RWPE2 (cell line): ENCODE results near the gene LPIN2.
"Not testable (repeated sequence)": the region's sequence is repeated elsewhere in the genome, so short reads cannot be mapped to it uniquely, and the experiment has no call there.

Source experiments
- ATAC-seq: fragments of 200-7000 bp; cut with Tn5 transposase; 3 replicates; pipeline ENCODE4 v1.9.1; 2021; ENCODE audit warnings: low read depth
- DNase-seq: peaks from one replicate; pipeline ENCODE4 v3.0.0-alpha.2; 2020; ENCODE audit warnings: low spot score
- H3K27ac ChIP-seq: fragments of 450-650 bp; 2 replicates; pipeline ENCODE4 v1.5.1; 2017; ENCODE audit warnings: mild to moderate bottlenecking; ENCODE audit not compliant: poor library complexity, severe bottlenecking
- H3K27me3 ChIP-seq: fragments of 250-450 bp; sonication (Bioruptor Pico); 2 replicates; pipeline ENCODE4 v1.5.1; 2021; ENCODE audit warnings: mild to moderate bottlenecking, moderate library complexity; ENCODE audit not compliant: insufficient read depth, poor library complexity, severe bottlenecking
- H3K36me3 ChIP-seq: fragments of 250-450 bp; sonication (Bioruptor Pico); 2 replicates; pipeline ENCODE4 v1.5.1; 2020; ENCODE audit warnings: low read depth, mild to moderate bottlenecking, moderate library complexity
- H3K4me1 ChIP-seq: fragments of 250-450 bp; sonication (Bioruptor Pico); 2 replicates; pipeline ENCODE4 v1.5.1; 2021; ENCODE audit warnings: mild to moderate bottlenecking, moderate library complexity; ENCODE audit not compliant: insufficient read depth, poor library complexity, severe bottlenecking
- H3K4me3 ChIP-seq: fragments of 250-450 bp; sonication (Bioruptor Pico); 2 replicates; pipeline ENCODE4 v1.5.1; 2021; ENCODE audit warnings: mild to moderate bottlenecking, moderate library complexity; ENCODE audit not compliant: severe bottlenecking
- H3K9me3 ChIP-seq: fragments of 250-450 bp; sonication (Bioruptor Pico); 2 replicates; pipeline ENCODE4 v1.5.1; 2021; ENCODE audit warnings: mild to moderate bottlenecking, moderate library complexity; ENCODE audit not compliant: severe bottlenecking
- CTCF ChIP-seq: fragments of 450-650 bp; IDR thresholded peaks from one replicate; pipeline ENCODE4 v1.5.1; 2017; ENCODE audit warnings: mild to moderate bottlenecking, moderate library complexity; ENCODE audit not compliant: poor library complexity, severe bottlenecking

The LPIN2 gene

DNA sequence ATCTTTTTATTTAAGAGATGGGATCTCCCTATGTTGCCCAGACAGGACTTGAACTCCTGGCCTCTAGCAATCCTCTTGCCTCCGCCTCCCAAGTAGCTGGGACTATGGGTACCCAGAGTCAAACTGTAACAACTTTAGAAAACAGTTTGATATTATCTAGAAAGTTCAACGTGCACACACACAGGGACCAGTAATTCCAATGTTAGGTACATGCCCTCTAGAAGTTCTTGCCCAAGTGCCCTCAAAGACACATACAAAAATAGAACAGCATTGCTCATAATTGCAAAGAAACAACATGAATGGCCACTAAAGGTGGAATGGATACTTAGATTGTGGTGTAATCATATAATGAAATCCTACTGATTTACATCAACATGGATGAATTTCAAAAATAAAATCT, 12.6 kb upstream of the LPIN2 start:
- Histone ChIP-seq H3K4me1 (no peaks in the 10 kb centered on the region), H3K9me3 (no peaks in the 10 kb centered on the region), H3K27me3 (no peaks in the 10 kb centered on the region), H3K4me3 (no peak overlapping the region), H3K36me3 (no peaks in the 10 kb centered on the region), H3K27ac (no peak overlapping the region)
- TF ChIP-seq CTCF = no peak
- DNase-seq (no peak), ATAC-seq (no peak)

DNA sequence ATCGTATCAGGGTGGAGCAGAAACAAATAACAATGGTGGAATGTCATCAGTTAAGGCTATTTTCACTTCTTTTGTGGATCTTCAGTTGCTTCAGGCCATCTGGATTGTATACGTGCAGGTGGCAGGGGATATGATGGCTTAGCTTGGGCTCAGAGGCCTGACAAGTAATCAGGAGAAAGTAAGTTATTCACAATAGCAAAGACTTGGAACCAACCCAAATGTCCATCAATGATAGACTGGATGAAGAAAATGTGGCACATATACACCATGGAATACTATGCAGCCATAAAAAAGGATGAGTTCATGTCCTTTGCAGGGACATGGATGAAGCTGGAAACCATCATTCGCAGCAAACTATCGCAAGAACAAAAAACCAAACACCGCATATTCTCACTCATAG, 10.7 kb upstream of the LPIN2 start:
- ATAC-seq, DNase-seq, H3K9me3 ChIP-seq: not testable (repeated sequence)

DNA sequence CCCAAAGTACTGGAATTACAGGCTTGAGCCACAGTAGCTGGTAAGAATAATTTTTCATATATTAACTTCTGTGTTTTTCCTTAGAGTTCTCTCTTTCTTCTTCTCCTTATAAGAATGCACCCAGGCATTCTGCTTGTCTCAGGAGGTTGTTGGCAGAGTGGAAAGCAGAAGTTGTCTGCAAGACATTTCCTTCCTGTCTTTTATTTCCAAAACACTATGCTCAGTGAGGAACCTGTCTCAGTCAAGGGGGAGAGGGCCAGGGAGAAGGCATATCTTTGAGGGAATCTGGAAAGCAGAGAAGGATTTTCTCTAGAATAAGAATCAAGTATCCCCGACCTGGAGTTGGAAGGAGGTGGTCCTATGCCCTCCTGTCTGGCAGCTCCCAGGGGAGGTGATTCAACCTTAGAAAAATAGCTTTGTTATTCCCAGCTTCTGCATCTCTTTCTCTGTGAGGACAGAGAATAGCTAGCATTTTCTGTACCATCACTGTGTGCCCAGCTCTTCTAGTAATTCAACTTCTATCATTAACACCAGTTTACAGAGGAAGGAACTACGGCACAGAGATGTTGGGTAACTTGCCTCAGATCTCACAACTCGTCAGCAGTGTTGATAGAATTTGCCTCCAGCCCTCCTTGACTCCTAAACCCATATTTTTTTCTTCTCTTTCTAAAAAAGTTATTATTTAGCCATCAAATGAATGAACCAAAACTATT, 3.8 kb upstream of the LPIN2 start:
- no peak overlapping the region for H3K27ac ChIP-seq
- ATAC-seq = no peak

More for the DNA sequence above, 10.7 kb upstream of the LPIN2 start:
- H3K36me3 ChIP-seq, H3K4me3 ChIP-seq, H3K4me1 ChIP-seq, H3K27ac ChIP-seq, H3K27me3 ChIP-seq: not testable (repeated sequence)

DNA sequence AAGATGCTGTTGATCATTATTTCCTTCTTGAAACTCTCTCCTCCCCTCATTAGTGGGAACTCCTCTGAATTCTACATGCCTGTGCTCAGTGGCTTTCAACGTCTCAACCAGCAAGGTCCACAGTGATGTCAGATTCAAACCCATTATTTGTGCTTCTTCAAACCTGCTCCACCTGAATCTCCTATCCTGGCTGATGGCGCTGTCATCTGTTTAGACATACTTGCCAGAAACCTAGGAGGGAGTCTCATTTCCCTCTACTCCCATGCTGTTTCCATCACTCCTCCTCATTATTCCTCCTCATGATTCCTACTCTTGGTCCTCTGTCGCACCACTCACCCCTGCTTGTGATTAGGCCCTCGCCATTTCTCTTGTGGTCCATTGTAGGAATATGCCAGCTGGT, 2.9 kb upstream of the LPIN2 start:
- Histone ChIP-seq H3K4me1 (peaks cover 21% of the 10 kb centered on the region), H3K27me3 (no peaks in the 10 kb centered on the region), H3K4me3 (no peak overlapping the region), H3K9me3 (no peaks in the 10 kb centered on the region), H3K27ac (peak overlapping the region; percentile 62), H3K36me3 (0 out of 2 replicates have a peak, but pooled peaks cover 4% of the 10 kb centered on the region)
- ATAC-seq (no peak), DNase-seq (no peak)
- TF ChIP-seq CTCF = no peak

More for the DNA sequence above, 3.8 kb upstream of the LPIN2 start:
- TF ChIP-seq CTCF = no peak
- H3K4me1 ChIP-seq = peaks cover 21% of the 10 kb centered on the region
- DNase-seq = no peak
- H3K4me3 ChIP-seq = no peak overlapping the region
- no peaks in the 10 kb centered on the region for H3K27me3 ChIP-seq
- no peaks in the 10 kb centered on the region for H3K9me3 ChIP-seq
- H3K36me3 ChIP-seq = no peaks in the 10 kb centered on the region

GRCh38 chr18:3015204-3015592, 2.3 kb upstream of the LPIN2 start:
- DNase-seq (no peak), ATAC-seq (peak; percentile 81)
- H3K4me1 ChIP-seq = peaks cover 21% of the 10 kb centered on the region
- H3K4me3 ChIP-seq = no peak overlapping the region
- H3K36me3 ChIP-seq = 0 out of 2 replicates have a peak, but pooled peaks cover 7% of the 10 kb centered on the region
- no peaks in the 10 kb centered on the region for H3K27me3 ChIP-seq
- no peaks in the 10 kb centered on the region for H3K9me3 ChIP-seq
- no peak for TF ChIP-seq CTCF
- peak overlapping the region; percentile 62 for H3K27ac ChIP-seq
